ENCODE data around the gene PARN.

DNA sequence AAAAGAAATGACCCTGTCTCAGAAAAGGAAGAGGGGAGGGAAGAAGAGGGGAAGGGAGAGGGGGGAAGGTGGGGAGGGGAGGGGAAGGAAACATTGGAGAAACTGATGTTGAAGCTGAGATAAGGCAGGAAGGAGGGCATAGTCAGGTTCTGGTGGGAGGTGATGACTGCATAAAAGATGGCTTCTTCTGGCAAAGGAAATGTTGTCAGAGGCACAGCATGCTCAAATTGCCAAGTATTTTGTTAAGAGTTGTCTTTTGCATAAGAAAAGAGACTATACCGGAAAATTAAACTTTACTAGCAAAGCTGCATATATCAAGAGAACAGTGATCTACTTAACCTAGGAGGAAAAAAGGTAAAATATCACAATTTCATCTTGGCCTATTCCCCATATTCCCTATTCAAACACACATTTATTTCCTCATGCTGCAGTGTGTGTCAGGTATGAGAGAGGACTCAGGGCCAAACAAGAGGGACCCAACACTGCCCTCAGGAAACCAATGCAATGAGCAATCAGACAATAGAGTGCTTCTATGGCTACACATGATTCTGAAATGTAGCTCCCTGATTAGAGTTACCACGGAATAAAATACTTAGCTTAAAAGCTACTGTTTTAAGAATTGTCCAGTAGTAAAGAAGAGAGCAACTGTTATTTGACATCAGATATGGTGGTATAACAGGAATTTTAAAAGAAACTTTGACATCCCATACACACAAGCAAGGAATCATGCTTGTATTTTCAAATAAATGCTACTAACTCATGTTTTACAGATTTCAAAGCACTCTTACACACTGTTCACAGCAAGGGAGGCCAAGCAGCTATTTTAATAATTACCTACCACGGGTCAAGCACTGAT, 80.9 kb downstream of the PARN start:
- no peak for TF ChIP-seq MAX (IDR thresholded peaks at IDR 0.05; ENCODE audit: low read depth, low read length)
- TF ChIP-seq POLR2A (IDR thresholded peaks at IDR 0.05; ENCODE audit: extremely low read depth, insufficient read length), result no peak
- TF ChIP-seq CTCF (IDR thresholded peaks at IDR 0.05; ENCODE audit: low read depth, low read length), result no peak
